Astrocyte (in vitro differentiated cells and primary cell): ENCODE measurements around the gene KRTAP24-1.

Source experiments
- CTCF ChIP-seq: IDR thresholded peaks from 2 replicates; pipeline ENCODE4 v1.5.1; 2011; ENCODE audit warnings: low read depth, mild to moderate bottlenecking, inconsistent platforms, low read length, moderate library complexity; ENCODE audit not compliant: insufficient read depth
- EZH2 ChIP-seq: IDR thresholded peaks from 2 replicates; pipeline ENCODE4 v1.6.1; 2012; ENCODE audit warnings: mild to moderate bottlenecking, low read length, inconsistent platforms; ENCODE audit not compliant: insufficient read depth

GRCh38 chr21:30245061-30245460 is 37.7 kb downstream of the KRTAP24-1 start:
- TF ChIP-seq CTCF = no peak
- no peak for TF ChIP-seq EZH2
